ENCODE results near the gene GUCY2C.

- TF ChIP-seq EZH2 (IDR thresholded peaks at IDR 0.05; ENCODE audit: insufficient read depth, poor library complexity, severe bottlenecking) (no peak), EZH2phosphoT487 (IDR thresholded peaks at IDR 0.05; ENCODE audit: insufficient read depth, low read depth) (no peak)
Measured at GRCh38 chr12:14710632-14711320, 14.4 kb upstream of the GUCY2C start.

All from GM23248 (cell line).